HTR-8/SVneo (cell line): ENCODE data around the gene SNTB2.

Experiments
- DNase-seq: peaks from one replicate; pipeline ENCODE4 v3.0.0; 2011; ENCODE audit warnings: low spot score, mixed read lengths; ENCODE audit not compliant: insufficient read length
- FAIRE-seq: peaks from 2 replicates; lab custom pipeline; 2011; peaks lifted over from hg19 to GRCh38; lab: Jason Lieb, UNC

SNTB2 gene

DNA sequence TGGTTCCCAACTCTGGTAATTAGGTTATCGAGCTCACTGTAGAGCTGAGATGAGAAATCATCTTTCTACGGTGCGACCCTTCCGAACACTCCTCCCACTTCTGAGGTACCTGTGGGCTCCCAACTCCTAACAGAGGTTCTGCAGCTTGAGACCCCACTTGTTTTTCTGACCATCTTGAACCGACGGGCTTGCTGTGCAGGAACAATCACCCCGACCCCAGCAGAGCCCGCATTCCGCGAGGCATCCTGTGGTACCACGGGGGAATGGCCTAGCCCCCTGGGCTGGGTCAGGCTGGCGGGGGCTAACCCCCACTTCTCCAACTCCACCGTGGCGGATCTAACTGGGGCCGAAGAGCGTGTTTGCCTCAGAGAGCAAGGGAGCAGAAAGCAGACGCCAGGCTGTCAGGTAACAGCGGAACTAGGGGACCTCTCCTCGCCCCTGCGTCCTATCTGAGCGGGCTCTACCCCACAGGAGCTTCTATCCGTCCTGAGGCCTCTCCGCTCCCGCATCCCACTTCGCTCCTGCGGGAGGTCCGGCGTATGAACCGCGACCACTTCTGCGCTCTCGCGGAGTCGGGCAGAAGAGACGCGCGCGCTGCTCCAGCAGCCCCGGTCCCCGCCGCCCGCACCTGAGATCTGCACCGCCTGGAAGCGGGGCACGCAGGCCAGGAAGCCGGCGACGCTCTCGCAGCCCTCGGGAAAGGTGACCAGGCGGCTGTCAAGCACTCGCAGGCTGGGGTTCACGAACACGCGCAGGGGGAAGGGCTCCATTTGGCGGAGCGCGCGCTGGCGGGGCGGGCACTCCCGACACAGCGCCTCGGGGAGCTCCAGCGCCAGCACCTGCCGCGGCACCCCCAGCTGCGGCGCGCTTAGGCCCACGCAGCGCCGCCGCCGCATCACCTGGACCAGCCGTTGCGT lies 142.7 kb downstream of the SNTB2 start:
- peak; percentile 30 for DNase-seq
- no peak for FAIRE-seq

- peak; percentile 97 for DNase-seq
- peak; percentile 95 for FAIRE-seq
Measured at GRCh38 chr16:69330286-69331109, 143.5 kb downstream of the SNTB2 start, which contains the start of gene PDF. TSS of gene PDF (minus strand) at chr16:69330588. CDS start at chr16:69330570, 18 bp downstream.

DNA sequence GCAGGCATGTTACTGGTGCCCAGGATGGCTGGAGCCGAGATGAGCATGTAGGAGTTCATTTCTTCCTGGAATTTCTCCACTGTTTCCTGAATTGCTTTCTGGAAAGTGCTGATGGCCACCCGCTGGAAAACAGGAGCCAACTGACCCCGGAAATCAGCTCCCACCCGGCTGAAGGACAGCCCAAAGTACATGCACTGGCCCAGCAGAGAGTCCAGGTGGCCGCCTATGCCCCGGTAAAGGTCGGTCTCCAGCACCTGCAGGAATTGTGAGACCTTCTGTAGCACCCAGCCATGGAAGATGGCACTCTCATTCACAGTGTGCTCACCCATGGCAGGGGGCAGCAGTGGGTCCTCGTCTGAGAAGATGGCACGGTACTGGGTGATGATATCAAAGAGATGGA lies 147.7 kb downstream of the SNTB2 start:
- no peak for FAIRE-seq
- DNase-seq, result no peak

DNA sequence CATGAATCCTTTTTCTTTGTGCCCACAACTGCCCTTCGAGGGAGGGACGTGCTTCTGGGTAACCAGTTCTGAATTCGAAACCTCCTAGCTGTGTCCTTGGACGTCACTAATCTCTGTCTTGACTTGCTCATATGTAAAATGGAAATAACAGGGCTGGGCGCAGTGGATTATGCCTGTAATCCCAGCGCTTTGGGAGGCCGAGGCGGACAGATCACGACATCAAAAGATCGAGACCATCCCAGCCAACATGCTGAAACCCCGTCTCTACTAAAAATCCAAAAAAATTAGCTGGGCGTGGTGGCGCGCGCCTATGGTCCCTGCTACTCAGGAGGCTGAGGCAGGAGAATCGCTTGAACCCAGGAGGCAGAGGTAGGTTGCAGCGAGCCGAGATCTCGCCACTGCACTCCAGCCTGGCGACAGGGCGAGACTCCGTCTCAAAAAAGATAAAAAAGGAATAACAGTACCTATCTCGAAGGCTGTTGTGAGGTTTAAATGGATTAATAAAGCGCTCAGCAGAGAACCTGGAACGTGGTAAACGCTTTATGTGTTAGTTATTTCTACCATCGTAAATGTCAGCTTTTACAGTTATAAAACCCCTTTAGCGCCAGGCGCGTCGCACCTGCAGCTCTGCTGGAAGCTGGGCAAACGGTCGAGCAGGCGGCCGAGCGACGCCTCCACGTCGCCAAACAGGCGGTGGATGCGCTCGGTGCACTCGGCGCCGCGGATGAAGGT lies 151.8 kb downstream of the SNTB2 start:
- no peak for DNase-seq
- no peak for FAIRE-seq

DNA sequence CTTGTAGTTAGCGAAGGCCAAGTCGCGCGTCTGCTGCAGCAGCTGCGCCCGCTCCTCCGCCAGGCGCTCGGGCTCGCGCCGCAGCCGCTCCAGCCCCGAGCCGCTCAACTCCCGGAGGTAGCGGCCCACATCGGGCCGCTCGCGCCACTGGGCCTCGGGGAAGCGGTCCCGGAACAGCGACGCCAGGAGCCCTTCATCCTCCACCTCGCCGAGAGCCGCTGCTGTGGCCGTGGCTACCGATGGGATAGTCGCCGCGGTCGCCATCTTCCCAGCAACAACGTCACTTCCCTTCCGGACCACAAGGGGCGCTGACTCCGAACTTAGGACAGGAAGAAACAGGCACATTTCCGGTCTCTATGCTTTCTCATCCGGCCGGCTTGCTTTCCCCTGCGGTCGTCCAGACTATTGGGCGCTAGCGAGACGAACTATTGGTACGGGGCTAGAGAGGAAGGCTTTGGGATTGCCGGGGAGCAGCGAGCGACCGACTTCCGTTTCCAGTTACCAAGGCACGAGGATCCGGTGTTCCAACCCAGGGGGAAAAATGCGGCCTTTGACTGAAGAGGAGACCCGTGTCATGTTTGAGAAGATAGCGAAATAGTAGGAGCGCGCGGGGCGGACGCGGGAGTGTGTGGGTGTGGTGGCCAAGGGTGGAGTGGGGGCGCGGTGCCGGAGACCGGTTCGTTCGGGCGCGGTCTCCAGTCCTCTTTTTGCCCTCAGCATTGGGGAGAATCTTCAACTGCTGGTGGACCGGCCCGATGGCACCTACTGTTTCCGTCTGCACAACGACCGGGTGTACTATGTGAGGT lies 152.5 kb downstream of the SNTB2 start, which contains the start of the genes COG8 and NIP7:
Gene COG8 (minus strand): TSS at position 276 of the 806 bp plus-strand sequence. CDS start 12 bp downstream, at position 264.
Gene NIP7 (plus strand): TSS at position 484 of the 806 bp plus-strand sequence. CDS start 58 bp downstream, at position 542.
- peak; percentile 97 for DNase-seq
- peak; percentile 92 for FAIRE-seq

DNA sequence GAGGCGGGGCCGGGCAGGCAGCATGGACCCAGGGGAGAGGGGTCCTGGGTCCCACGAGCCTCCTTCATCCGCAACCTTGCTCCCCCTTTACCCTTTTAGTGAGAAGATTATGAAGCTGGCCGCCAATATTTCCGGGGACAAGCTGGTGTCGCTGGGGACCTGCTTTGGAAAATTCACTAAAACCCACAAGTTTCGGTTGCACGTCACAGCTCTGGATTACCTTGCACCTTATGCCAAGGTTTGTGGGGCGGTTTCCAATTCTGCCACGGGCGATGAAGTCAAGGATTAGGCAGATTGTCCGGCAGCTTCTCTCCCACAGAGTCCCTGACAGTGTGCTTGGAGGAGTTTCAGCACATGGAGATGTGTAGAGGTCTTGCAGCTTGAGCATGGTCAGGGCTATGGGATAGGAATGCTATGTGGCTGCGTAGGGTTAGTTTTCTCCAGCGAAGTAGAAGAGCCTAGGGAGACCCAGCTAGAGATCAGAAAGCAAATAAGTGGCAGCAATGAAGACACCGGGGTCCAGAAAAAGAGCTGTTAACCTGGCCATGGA lies 153.2 kb downstream of the SNTB2 start:
- no peak for FAIRE-seq
- no peak for DNase-seq

GRCh38 chr16:69344171-69344570 lies 157.2 kb downstream of the SNTB2 start:
- FAIRE-seq (no peak), DNase-seq (no peak)

DNA sequence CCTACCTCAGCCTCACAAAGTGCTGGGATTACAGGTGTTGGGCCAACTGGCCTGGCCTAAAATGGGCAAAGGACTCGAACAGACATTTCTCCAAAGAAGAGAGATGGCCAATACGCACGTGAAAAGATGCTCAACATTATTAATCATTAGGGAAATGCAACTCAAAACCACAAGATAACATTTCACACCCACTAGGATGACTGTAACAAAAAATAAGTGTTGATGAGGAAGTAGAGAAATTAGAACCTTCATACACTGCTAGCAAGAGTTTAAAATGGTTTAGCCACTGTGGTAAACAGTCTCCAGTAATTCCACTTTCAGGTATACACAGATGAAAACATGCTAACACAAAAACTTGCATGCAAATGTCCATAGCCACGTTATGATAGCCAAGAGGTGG lies 159.0 kb downstream of the SNTB2 start:
- DNase-seq (no peak), FAIRE-seq (no peak)

DNA sequence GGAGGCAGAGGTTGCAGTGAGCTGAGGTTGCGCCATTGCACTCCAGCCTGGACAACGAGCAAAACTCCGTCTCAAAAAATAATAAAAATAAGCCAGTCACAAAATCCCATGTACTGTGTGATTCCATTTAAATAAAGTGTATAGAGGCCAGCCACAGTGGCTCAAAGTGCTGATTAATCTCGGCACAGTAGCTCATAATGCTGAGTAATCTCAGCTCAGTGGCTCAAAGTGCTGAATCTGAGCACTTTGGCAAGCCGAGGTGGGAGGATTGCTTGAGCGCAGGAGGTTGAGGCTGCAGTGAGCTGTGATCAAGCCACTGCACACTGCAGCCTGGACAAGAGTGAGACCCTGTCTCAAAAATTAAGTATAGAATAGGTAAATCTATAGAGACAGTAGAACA lies 159.7 kb downstream of the SNTB2 start:
- DNase-seq (no peak), FAIRE-seq (no peak)

- DNase-seq (no peak), FAIRE-seq (no peak)
Measured at GRCh38 chr16:69348222-69348621, 161.3 kb downstream of the SNTB2 start.

GRCh38 chr16:69349536-69349935 lies 162.6 kb downstream of the SNTB2 start:
- FAIRE-seq, result no peak

GRCh38 chr16:69350536-69351133 lies 163.7 kb downstream of the SNTB2 start:
- FAIRE-seq (no peak), DNase-seq (no peak)

More at GRCh38 chr16:69349536-69349935, 162.6 kb downstream of the SNTB2 start:
- DNase-seq, result no peak

DNA sequence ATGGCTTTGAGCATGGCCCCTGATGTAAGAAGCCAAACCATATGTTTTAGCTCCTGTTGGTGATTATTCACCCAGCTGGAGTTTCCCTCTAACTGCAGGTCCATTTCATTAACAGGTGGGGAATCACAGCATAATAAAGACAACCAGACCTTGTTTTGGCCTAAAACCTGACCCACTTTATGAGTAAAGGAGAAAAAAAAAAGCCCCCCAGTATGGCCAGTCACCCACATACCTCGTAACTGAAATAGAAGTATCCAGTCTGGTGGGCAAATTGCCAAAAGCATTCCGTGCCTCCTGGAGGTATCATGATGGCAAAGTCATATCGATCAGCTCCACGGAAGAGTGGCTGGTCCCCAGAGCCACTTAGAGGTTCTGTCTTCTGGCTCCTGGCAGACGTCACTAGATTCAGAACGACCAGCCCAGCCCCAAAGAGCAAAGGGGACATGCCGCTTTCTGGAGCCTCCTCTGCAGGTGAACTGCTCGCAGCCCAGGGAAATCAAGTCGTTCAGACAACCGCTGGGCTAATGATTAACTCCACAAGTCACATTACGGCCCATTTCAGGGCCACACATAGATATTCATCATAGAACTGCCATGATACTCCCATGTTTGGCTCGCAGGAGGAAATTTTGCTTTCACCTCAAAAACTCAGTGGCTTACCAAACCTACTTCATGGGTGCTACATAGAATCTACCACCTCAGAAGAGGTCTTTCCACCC lies 164.5 kb downstream of the SNTB2 start, which contains the start of gene TMED6:
Gene TMED6 (minus strand): TSS at position 478 of the 719 bp plus-strand sequence. CDS start 33 bp downstream, at position 445.
- no peak for FAIRE-seq
- no peak for DNase-seq
